ENCODE measurements around the gene TUBGCP2.

TUBGCP2 gene

DNA sequence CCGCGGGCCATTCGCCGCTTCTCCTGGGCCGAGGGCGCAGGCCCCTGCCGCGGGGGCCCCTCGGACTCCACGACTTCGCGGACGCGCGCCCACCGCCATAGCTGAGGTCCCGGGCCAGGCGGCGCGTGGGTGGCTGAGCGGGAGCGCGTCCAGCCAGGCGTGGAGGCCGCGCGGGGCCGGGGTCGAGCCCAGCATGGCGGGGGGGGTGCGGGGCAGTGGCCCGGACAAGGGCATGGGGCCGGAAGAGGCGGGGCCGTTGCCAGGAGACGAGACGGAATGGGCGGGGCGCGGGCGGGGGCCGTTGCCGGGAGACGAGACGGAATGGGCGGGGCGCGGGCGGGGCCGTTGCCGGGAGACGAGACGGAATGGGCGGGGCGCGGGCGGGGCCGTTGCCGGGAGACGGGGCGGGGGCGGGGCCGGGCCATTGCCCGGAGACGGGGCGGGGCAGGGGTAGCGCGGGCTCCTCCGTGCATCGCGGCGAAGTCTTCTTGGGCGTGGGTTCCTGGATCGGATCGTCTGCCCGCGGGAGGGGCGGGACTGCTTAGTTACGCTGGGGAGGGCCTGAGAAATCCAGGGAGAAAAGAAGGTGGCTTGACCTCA, 46.8 kb downstream of the TUBGCP2 start:
- DNase-seq: peak; percentile 93

DNA sequence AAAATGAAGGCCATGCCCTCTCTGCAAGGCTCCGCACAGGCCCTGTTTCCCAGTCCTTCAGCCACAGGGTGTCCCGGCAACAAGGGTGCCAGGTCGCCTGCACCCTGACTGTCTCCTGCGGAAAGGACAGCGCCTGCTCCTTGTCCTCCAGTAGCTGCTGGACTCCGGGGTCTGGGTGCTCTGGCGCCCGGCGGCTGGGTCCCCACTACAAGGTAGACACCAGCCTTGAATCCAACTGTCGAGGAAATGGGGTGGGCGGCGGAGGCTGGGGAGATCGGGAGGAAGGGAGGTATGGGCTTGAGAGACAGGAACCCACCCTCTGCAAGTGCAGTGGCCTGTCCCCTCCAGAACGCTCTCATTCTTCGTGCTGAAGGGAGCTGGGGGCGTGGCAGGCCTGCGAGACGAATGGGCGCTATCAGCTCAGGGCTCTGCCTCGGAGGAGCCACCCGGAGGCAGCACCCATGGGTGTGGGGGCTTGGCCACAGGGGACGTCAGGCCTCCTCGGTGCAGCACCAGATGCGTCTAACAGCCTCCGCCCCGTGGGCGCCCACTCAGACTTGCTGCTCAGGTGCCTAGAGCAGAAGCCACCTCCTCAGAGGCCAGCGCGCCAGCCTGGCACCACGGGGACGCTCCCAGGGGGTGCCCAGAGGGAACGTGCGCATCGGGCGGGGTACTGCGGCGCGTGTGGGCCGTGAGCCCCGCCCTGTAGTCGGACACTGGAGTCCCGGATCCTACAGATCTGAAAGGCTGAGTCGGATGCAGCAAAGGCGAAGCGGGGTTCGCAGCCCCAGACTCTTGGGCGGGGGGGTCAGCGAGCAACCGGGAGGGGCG, 47.6 kb downstream of the TUBGCP2 start:
- peak; percentile 88 for DNase-seq

DNA sequence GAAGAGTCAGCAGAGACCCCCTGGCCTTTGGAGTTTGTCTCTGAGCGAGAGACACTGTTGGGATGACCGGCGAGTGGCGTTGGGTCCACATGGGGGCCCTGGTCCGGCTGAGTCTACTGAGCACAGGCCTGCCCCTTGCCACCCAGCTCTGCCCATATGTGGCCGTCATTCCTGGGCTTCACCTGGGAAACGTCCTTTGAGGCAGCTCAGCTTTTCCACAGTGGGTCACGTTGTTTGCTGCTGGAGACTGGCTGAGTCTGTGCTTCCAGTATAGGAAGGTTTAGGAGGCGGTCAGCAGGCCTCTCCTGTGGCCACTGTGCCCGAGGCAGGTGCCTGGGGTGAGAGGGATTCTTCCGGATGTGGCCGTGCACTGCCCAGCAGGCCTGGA, 49.1 kb downstream of the TUBGCP2 start:
- DNase-seq: no peak

DNA sequence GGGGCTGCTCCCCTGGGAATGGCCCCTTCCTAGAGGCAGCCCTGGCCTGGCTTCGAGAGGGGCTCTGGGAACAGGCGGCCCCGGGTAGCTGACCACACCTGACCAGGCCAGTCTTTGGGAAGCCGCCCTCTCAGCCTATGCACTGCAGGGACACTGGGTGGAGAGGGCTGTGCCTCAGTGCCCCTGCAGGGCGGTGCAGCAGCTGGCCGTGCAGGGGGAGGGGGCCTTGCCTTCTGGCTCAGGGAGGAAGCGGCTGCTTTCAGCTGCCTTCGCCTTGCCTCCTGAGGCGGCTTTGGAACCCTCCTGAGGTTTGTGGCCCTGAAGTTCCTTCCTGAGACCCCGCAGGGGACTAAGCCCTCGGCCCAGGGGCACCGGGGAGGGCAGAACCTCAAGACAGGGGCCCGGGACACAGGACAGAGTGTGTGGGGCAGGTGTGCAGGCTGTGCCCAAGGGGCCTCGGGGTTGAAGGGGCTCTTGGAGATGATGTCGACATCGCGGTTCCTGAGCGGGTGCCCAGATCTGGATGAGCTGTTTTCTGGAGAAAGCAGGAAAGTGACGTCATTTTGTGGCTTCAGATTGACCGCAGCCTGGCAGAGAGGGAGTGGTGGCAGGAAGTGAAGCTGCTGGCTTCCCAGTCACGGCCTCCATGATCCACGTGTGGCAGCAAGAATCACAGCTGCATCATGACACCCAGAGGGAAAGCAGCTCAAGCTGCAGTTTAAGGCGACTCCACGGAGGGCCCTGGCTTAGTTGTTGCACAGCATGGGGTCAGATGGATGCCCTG, 49.7 kb downstream of the TUBGCP2 start:
- peak; percentile 88 for DNase-seq

GRCh38 chr10:133258066-133258817, 50.4 kb downstream of the TUBGCP2 start:
- DNase-seq: no peak

- peak; percentile 74 for DNase-seq
Observed at GRCh38 chr10:133257489-133258065, 51.1 kb downstream of the TUBGCP2 start.

DNA sequence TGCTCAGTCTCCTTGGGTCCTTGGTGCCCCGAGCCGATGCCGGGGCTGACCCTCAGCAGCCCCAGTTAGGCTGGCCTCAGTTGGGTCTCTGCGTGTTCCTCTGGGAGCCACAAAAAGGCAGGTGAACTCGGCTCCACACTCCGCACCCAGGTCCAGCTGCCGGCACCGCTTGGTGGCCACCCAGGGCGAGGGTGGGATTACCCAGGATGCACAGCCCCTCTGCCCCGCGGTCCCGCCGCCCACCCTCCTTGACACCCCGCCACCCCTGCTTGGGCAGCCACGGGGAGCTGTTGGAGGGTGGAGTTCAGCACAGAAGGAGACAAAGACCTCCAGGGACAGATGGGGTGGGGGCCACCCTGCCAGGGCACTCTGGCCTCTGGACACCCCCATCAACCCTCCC, 53.3 kb downstream of the TUBGCP2 start:
- no peak for DNase-seq

DNA sequence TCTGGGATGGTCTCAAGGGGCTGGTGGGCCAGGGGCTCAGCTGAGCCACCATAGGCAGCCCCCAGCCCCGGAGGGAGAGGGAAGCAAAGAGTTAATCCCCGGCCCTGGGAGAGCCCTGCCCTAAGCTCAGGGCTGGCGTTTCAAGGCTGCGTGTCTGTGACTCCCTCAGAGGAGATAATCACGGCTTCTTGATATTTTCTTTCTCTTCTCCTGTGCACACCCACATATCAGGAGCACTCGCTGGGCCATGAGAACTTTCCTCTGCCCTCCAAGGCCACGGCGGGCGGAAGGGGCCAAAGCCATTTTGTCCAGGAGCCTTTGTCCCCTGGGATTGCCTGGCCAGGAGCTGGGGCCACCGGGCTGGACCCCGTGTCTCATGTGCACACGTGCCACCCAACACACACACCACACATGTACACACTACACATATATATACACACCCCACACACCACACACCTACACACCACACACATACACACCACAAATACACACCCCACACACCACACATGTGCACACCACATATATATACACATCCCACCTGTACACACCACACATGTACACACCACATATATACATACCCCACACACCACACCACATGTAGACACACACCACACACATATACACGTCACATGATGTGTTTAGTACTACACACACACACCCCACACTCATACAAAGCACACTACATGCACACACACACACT, 54.1 kb downstream of the TUBGCP2 start:
- DNase-seq: no peak

DNA sequence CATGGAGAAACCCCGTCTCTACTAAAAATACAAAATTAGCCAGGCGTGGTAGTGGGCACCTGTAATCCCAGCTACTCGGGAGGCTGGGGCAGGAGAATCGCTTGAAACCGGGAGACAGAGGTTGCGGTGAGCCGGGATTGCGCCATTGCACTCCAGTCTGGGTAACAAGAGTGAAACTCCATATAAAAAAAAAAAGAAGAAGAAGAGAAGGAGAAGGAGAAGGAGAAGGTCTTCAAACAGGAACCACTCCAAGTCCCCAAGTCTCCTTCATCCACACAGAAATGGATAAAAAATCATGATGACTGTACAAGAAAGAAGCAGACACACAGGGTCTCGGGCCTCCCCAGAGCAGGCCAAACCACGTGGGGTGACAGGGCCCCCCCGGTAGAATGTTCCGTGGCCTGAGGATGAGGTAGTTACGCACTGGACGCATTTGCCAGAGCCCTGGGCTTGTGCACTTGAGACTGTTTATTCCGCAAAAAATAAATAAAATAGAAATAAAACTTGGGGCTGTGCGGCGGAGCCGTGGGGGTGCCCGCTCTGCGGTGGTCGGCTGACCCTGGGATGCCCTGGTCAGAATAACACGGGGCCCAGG, 55.2 kb downstream of the TUBGCP2 start:
- DNase-seq: no peak

DNA sequence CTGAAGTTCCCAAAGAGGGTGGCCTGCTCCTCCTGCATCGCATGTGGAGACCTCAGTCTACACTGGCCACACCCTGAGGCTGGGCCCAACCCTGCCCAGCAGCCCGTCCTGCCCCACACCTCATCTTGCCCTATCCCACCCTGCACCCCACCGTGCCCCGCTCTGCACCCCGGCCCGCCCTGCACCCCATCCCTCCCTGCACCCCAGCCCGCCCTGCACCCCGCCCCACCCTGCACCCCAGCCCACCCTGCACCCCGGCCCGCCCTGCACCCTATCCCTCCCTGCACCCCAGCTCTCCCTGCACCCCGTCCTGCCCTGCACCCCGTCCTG, 56.5 kb downstream of the TUBGCP2 start:
- DNase-seq: no peak

- no peak for DNase-seq
Observed at GRCh38 chr10:133251388-133252222, 57.1 kb downstream of the TUBGCP2 start.

- no peak for DNase-seq
Observed at GRCh38 chr10:133249975-133250754, 58.5 kb downstream of the TUBGCP2 start.

- no peak for DNase-seq
Observed at GRCh38 chr10:133249094-133249780, 59.4 kb downstream of the TUBGCP2 start.

GRCh38 chr10:133248334-133248715, 60.3 kb downstream of the TUBGCP2 start:
- DNase-seq: no peak

GRCh38 chr10:133247681-133248333, 60.9 kb downstream of the TUBGCP2 start:
- DNase-seq: no peak

DNA sequence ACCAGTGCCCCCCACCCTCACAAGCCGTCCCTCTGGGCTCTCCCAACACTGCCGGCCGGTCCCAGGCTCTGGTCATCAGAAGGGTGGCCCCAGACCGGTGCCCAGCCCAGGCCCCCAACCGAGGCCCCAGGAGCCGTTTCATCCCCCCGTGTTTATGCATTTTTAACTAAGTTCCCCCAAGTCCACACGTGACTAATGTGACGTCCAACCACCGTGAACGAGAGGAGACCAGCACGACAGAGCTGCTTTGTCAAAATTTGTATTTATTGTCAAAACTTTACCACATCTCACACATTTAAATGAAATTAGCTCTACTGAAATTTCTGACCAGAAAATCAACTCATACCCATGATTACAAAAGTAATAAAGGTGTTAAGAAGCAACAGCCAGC, 62.4 kb downstream of the TUBGCP2 start:
- DNase-seq: no peak

GRCh38 chr10:133245439-133246235, 63.0 kb downstream of the TUBGCP2 start:
- no peak for DNase-seq

GRCh38 chr10:133243593-133243992, 65.1 kb downstream of the TUBGCP2 start:
- DNase-seq: no peak

Data from activated CD8-positive, alpha-beta memory T cell treated with anti-CD3 and anti-CD28 coated beads for 24 hours (primary cell).